ENCODE measurements around the gene ASAP3.

GRCh38 chr1:23483321-23484252 lies at the start of gene ASAP3:
- TF ChIP-seq, protein P1, sequence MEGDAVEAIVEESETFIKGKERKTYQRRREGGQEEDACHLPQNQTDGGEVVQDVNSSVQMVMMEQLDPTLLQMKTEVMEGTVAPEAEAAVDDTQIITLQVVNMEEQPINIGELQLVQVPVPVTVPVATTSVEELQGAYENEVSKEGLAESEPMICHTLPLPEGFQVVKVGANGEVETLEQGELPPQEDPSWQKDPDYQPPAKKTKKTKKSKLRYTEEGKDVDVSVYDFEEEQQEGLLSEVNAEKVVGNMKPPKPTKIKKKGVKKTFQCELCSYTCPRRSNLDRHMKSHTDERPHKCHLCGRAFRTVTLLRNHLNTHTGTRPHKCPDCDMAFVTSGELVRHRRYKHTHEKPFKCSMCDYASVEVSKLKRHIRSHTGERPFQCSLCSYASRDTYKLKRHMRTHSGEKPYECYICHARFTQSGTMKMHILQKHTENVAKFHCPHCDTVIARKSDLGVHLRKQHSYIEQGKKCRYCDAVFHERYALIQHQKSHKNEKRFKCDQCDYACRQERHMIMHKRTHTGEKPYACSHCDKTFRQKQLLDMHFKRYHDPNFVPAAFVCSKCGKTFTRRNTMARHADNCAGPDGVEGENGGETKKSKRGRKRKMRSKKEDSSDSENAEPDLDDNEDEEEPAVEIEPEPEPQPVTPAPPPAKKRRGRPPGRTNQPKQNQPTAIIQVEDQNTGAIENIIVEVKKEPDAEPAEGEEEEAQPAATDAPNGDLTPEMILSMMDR (conservative IDR thresholded peaks at IDR 0.05; ENCODE audit: low read depth, low read length): peak; percentile 26; the same call in 1 of the 2 replicates
- TF ChIP-seq MAFK (IDR thresholded peaks at IDR 0.05; ENCODE audit: low read depth, low read length) (no peak), POLR2A (IDR thresholded peaks at IDR 0.05; ENCODE audit: low read depth, low read length) (peak; percentile 55), RAD21 (IDR thresholded peaks at IDR 0.05; ENCODE audit: low read length) (0 out of 2 replicates have a peak, but pooled peaks have one; percentile 4), BHLHE40 (IDR thresholded peaks at IDR 0.05; ENCODE audit: low read depth, low read length) (no peak), CEBPB (IDR thresholded peaks at IDR 0.05; ENCODE audit: low read depth, low read length) (no peak), MAZ (IDR thresholded peaks at IDR 0.05; ENCODE audit: borderline replicate concordance, low read depth, low read length) (peak; percentile 18; the same call in 1 of the 2 replicates), RCOR1 (IDR thresholded peaks at IDR 0.05; ENCODE audit: insufficient replicate concordance, low read length) (no peak), SMC3 (IDR thresholded peaks at IDR 0.05; ENCODE audit: low read depth, low read length) (no peak), CHD1 (IDR thresholded peaks at IDR 0.05; ENCODE audit: low read depth, low read length) (no peak)
- TF ChIP-seq, protein P2, sequence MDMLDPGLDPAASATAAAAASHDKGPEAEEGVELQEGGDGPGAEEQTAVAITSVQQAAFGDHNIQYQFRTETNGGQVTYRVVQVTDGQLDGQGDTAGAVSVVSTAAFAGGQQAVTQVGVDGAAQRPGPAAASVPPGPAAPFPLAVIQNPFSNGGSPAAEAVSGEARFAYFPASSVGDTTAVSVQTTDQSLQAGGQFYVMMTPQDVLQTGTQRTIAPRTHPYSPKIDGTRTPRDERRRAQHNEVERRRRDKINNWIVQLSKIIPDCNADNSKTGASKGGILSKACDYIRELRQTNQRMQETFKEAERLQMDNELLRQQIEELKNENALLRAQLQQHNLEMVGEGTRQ (IDR thresholded peaks at IDR 0.05; ENCODE audit: low read depth, low read length): no peak
- TF ChIP-seq, protein P3, sequence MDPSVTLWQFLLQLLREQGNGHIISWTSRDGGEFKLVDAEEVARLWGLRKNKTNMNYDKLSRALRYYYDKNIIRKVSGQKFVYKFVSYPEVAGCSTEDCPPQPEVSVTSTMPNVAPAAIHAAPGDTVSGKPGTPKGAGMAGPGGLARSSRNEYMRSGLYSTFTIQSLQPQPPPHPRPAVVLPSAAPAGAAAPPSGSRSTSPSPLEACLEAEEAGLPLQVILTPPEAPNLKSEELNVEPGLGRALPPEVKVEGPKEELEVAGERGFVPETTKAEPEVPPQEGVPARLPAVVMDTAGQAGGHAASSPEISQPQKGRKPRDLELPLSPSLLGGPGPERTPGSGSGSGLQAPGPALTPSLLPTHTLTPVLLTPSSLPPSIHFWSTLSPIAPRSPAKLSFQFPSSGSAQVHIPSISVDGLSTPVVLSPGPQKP (IDR thresholded peaks at IDR 0.05; ENCODE audit: borderline replicate concordance, low read depth, low read length): no peak
